SK-N-SH (cell line): ENCODE measurements around the gene LCOR. TPM values are rescaled to one million over a fixed set of nuclear protein-coding genes. Genes with fewer than 3 reads are reported as not detected.

ENCODE experiments used
- CTCF ChIA-PET: fragments of 300-600, 350-600 bp; formaldehyde crosslinking; extraction: SDS; loops from one replicate; lab custom pipeline; 2021; lab: Yijun Ruan, JAX
- POLR2A ChIA-PET: fragments of 350-600 bp; sonication (Branson Sonifier 250); formaldehyde crosslinking; extraction: SDS; loops from one replicate; lab custom pipeline; 2020; ENCODE audit warnings: antibody characterized with exemption, inconsistent platforms; lab: Yijun Ruan, JAX
- DNase-seq: peaks from one replicate; pipeline ENCODE4 v3.0.0; 2012
- H2AFZ ChIP-seq: fragments of 200-600 bp; sonication (generic); 2 replicates; pipeline ENCODE4 v1.8.1; 2016; ENCODE audit warnings: antibody characterized with exemption, mild to moderate bottlenecking, low read depth
- H3F3A ChIP-seq: fragments of 200-600 bp; sonication (generic); replicated peaks from 2 replicates; pipeline ENCODE3; 2016; ENCODE audit warnings: antibody characterized with exemption, mild to moderate bottlenecking; ENCODE audit not compliant: insufficient read depth
- H3K27ac ChIP-seq, 2 experiments: fragments of 200-500 bp in 1 of 2; fragments of 200-600 bp in 1 of 2; sonication (Bioruptor generic) in 1 of 2; sonication (generic), shearing (Covaris generic) in 1 of 2; 2 replicates each; pipeline versions ENCODE4 v1.5.1 to v1.6.1; 2014 to 2016; ENCODE audit warnings: low read depth in 2 of 2, inconsistent platforms in 1 of 2, low read length in 1 of 2, mild to moderate bottlenecking in 1 of 2, mixed read lengths in 1 of 2
- H3K27me3 ChIP-seq: fragments of 200-600 bp; sonication (generic), shearing (Covaris generic); 2 replicates; pipeline ENCODE4 v1.6.1; 2016; ENCODE audit warnings: mixed run types; ENCODE audit not compliant: insufficient read depth
- H3K36me3 ChIP-seq, 2 experiments: fragments of 200-500 bp in 1 of 2; fragments of 200-600 bp in 1 of 2; sonication (Bioruptor generic) in 1 of 2; sonication (generic) in 1 of 2; replicated peaks in 1 of 2; 2 replicates each; pipeline versions ENCODE3 to v1.5.1; 2014 to 2016; ENCODE audit warnings: low read length in 1 of 2, mild to moderate bottlenecking in 1 of 2; ENCODE audit not compliant: insufficient read depth in 2 of 2, control insufficient read depth in 1 of 2
- H3K4me1 ChIP-seq, 2 experiments: fragments of 200-500 bp in 1 of 2; fragments of 200-600 bp in 1 of 2; sonication (Bioruptor generic) in 1 of 2; sonication (generic), shearing (Covaris generic) in 1 of 2; 2 replicates each; pipeline versions ENCODE4 v1.5.1 to v1.6.1; 2014 to 2016; ENCODE audit warnings: low read depth in 1 of 2, low read length in 1 of 2, mixed run types in 1 of 2; ENCODE audit not compliant: insufficient read depth in 2 of 2, control insufficient read depth in 1 of 2
- H3K4me2 ChIP-seq: fragments of 200-600 bp; sonication (generic), shearing (Covaris generic); 2 replicates; pipeline ENCODE4 v1.6.1; 2017; ENCODE audit warnings: mixed run types
- H3K4me3 ChIP-seq, 2 experiments: fragments of 200-500 bp in 1 of 2; fragments of 200-600 bp in 1 of 2; sonication (Bioruptor generic) in 1 of 2; sonication (generic), shearing (Covaris generic) in 1 of 2; 2 replicates each; pipeline versions ENCODE4 v1.5.1 to v1.8.1; 2014 to 2016; ENCODE audit warnings: low read depth in 2 of 2, inconsistent platforms in 1 of 2, low read length in 1 of 2, mild to moderate bottlenecking in 1 of 2, mixed read lengths in 1 of 2, moderate library complexity in 1 of 2
- H3K79me2 ChIP-seq: fragments of 200-600 bp; sonication (generic); 2 replicates; pipeline ENCODE4 v1.8.1; 2017; ENCODE audit warnings: mild to moderate bottlenecking; ENCODE audit not compliant: insufficient read depth
- H3K9ac ChIP-seq: fragments of 200-600 bp; sonication (generic); 2 replicates; pipeline ENCODE4 v1.6.1; 2017; ENCODE audit warnings: mixed run types
- H3K9me2 ChIP-seq: fragments of 200-600 bp; sonication (generic); 2 replicates; pipeline ENCODE4 v1.6.1; 2017; ENCODE audit warnings: mixed run types
- H3K9me3 ChIP-seq: fragments of 200-600 bp; sonication (generic); 2 replicates; pipeline ENCODE4 v1.6.1; 2017; ENCODE audit warnings: mixed run types, mild to moderate bottlenecking, moderate library complexity
- H4K20me1 ChIP-seq: fragments of 200-600 bp; sonication (generic); 2 replicates; pipeline ENCODE4 v1.6.1; 2017; ENCODE audit warnings: mild to moderate bottlenecking, mixed run types; ENCODE audit not compliant: insufficient read depth
- ELF1 ChIP-seq: IDR thresholded peaks from 2 replicates; pipeline ENCODE4 v1.4.0; 2012
- FOXM1 ChIP-seq: IDR thresholded peaks from 2 replicates; pipeline ENCODE4 v1.4.0; 2012; ENCODE audit warnings: low read depth, mild to moderate bottlenecking
- GATA2 ChIP-seq: sonication (generic); formaldehyde crosslinking; IDR thresholded peaks from 2 replicates; pipeline ENCODE4 v1.5.0; 2020; ENCODE audit warnings: mild to moderate bottlenecking, missing genetic modification reagents
- IRF3 ChIP-seq: fragments of 150-350 bp; IDR thresholded peaks from 2 replicates; pipeline ENCODE4 v1.6.1; 2016; ENCODE audit warnings: mild to moderate bottlenecking, low read depth, low read length
- JUND ChIP-seq: IDR thresholded peaks from 2 replicates; pipeline ENCODE4 v1.4.0; 2012
- MEF2A ChIP-seq: IDR thresholded peaks from 2 replicates; pipeline ENCODE4 v1.4.0; 2012; ENCODE audit warnings: low read depth, borderline replicate concordance
- MXI1 ChIP-seq: IDR thresholded peaks from 2 replicates; pipeline ENCODE4 v1.6.1; 2012; ENCODE audit warnings: mild to moderate bottlenecking, low read depth, low read length, improper control_type of control experiment
- NFIC ChIP-seq: IDR thresholded peaks from 2 replicates; pipeline ENCODE4 v1.4.0; 2012; ENCODE audit warnings: borderline replicate concordance
- NRF1 ChIP-seq: IDR thresholded peaks from 2 replicates; pipeline ENCODE4 v1.6.1; 2012; ENCODE audit warnings: low read depth, mild to moderate bottlenecking, low read length
- PBX3 ChIP-seq: IDR thresholded peaks from 2 replicates; pipeline ENCODE4; 2012
- POLR2AphosphoS5 ChIP-seq: IDR thresholded peaks from 2 replicates; pipeline ENCODE4 v1.6.1; 2012; ENCODE audit warnings: low read depth, low read length
- RAD21 ChIP-seq: IDR thresholded peaks from 2 replicates; pipeline ENCODE4 v1.6.1; 2012; ENCODE audit warnings: mild to moderate bottlenecking, low read length
- RCOR1 ChIP-seq: fragments of 150-350 bp; IDR thresholded peaks from 2 replicates; pipeline ENCODE4 v1.6.1; 2017; ENCODE audit warnings: antibody characterized with exemption, low read length
- SIN3A ChIP-seq: IDR thresholded peaks from 2 replicates; pipeline ENCODE4 v1.6.1; 2012; ENCODE audit warnings: low read depth, mild to moderate bottlenecking, low read length, moderate library complexity, borderline replicate concordance
- SMC3 ChIP-seq: IDR thresholded peaks from 2 replicates; pipeline ENCODE4 v1.6.1; 2012; ENCODE audit warnings: low read depth, low read length, improper control_type of control experiment
- TAF1 ChIP-seq: IDR thresholded peaks from 2 replicates; pipeline ENCODE4 v1.6.1; 2012; ENCODE audit warnings: low read depth, mild to moderate bottlenecking, low read length, moderate library complexity, borderline replicate concordance
- TCF12 ChIP-seq: IDR thresholded peaks from 2 replicates; pipeline ENCODE4 v1.4.0; 2012
- TEAD4 ChIP-seq: IDR thresholded peaks from 2 replicates; pipeline ENCODE4 v1.4.0; 2012; ENCODE audit warnings: mild to moderate bottlenecking, borderline replicate concordance; ENCODE audit not compliant: insufficient read depth
- YY1 ChIP-seq: IDR thresholded peaks from 2 replicates; pipeline ENCODE4 v1.4.0; 2012; ENCODE audit warnings: low read depth, mild to moderate bottlenecking
- WGBS: methylation state at CpG from one replicate; pipeline ENCODE4 v1.1.6; 2017; ENCODE audit warnings: low lambda C conversion rate; 5-methylcytosine and 5-hydroxymethylcytosine counted together
- polyA plus RNA-seq, 3 experiments: library from polyadenylated mRNA; depleted of rRNA; stranded (reverse); fragments of >200 nt; gene quantifications; 2 replicates each; pipeline ENCODE4 v1.2.3, GENCODE V29; 2012

LCOR gene
- polyA plus RNA-seq, 1 of the 3 experiments (the other 2 are of a cell fraction) = 1.9 TPM

DNA sequence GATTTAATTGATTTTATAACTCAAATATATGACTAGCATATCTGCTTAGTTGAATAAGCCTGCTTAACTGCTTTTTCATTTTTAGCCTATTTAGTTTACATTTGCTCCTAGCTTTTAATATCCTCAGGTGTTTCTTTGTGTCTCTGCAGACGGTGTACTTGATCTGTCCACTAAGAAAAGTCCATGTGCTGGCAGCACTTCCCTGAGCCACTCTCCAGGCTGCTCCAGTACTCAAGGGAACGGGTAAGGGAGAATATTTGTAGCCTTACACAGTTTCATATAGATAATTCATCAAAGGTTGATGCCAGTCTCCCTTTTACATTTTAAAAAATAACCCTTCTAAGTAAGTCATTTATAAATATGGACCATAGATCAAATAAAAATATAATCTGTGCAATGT lies 119.9 kb downstream of the LCOR start:
- Histone ChIP-seq H3K4me1 (peaks cover 0 to 2% of the 10 kb centered on the region in 2 experiments; a peak in 3 of 4 replicates), H3K4me3 (no peak overlapping the region), H3F3A (no peaks in the 10 kb centered on the region), H3K9ac (no peak overlapping the region), H4K20me1 (no peaks in the 10 kb centered on the region), H3K9me3 (no peaks in the 10 kb centered on the region), H3K27ac (no peak overlapping the region), H2AFZ (no peak overlapping the region), H3K9me2 (no peaks in the 10 kb centered on the region), H3K36me3 (peaks cover 44 to 58% of the 10 kb centered on the region in 2 experiments), H3K79me2 (peaks cover 17% of the 10 kb centered on the region; the same call in 1 of the 2 replicates), H3K27me3 (no peaks in the 10 kb centered on the region), H3K4me2 (no peak overlapping the region)
- ChIA-PET POLR2A (no interaction called here), CTCF (no interaction called here)
- WGBS = 92% methylated on average over 2 of the region's 2 CpGs
- DNase-seq = no peak
- TF ChIP-seq RCOR1 = no peak
- TF ChIP-seq RAD21 = no peak
- TF ChIP-seq TCF12 = no peak
- TF ChIP-seq PBX3 = no peak
- TF ChIP-seq JUND = no peak
- no peak for TF ChIP-seq POLR2AphosphoS5
- no peak for TF ChIP-seq MXI1
- no peak for TF ChIP-seq TEAD4
- no peak for TF ChIP-seq NFIC
- TF ChIP-seq FOXM1 = no peak
- TF ChIP-seq TAF1 = no peak
- TF ChIP-seq GATA2 (CRISPR knock-in tag) = no peak

DNA sequence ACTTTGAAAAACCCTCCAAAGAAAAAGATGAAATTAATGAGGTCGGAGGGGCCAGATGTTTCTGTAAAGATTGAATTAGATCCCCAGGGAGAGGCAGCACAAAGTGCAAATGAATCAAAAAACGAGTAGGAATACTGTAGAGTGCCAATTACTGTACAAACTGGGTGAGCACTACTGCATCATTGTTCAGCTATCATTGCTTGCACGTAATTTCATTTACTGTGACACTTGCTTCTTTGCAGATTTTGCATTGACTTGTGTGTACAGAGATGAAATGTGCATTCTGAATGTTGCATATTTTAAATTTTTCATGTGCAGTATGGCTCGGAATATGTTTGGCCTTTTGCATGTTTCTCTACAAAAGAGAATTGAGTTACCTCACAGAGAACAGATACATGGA lies 123.7 kb downstream of the LCOR start:
- peaks cover 42 to 46% of the 10 kb centered on the region in 2 experiments for H3K36me3 ChIP-seq
- H3K4me3 ChIP-seq = no peak overlapping the region
- peaks cover 30% of the 10 kb centered on the region; the same call in 1 of the 2 replicates for H3K79me2 ChIP-seq
- H3K9ac ChIP-seq = no peak overlapping the region
- ChIA-PET CTCF (interaction anchor here (1.5 kb wide), 1 partner anchor 254 kb away, joined by 3 read pairs; no protein-coding TSS in a partner anchor), POLR2A (no interaction called here)
- TF ChIP-seq ELF1 (no peak), IRF3 (no peak), PBX3 (no peak), SMC3 (no peak), SIN3A (no peak), YY1 (no peak), MEF2A (no peak), NRF1 (no peak), TEAD4 (no peak), RCOR1 (no peak)
- no peaks in the 10 kb centered on the region for H3K9me2 ChIP-seq
- peaks cover 0 to 18% of the 10 kb centered on the region in 2 experiments; a peak in 2 of 4 replicates for H3K4me1 ChIP-seq
- peaks cover 14% of the 10 kb centered on the region for H3F3A ChIP-seq
- no peak overlapping the region for H3K4me2 ChIP-seq
- DNase-seq = no peak
- no peak overlapping the region for H2AFZ ChIP-seq
- peaks cover 11% of the 10 kb centered on the region; the same call in 1 of the 2 replicates for H4K20me1 ChIP-seq
- no peak overlapping the region for H3K27ac ChIP-seq
- H3K9me3 ChIP-seq = no peaks in the 10 kb centered on the region
- 77% methylated on average over 4 of the region's 4 CpGs for WGBS
- no peaks in the 10 kb centered on the region for H3K27me3 ChIP-seq
